K562 (cell line): Measurements from ENCODE around the gene ZNF488. TPM values are rescaled to one million over a fixed set of nuclear protein-coding genes. Genes with fewer than 3 reads are reported as not detected.

Experiments
- CGGBP1 ChIP-seq: fragments of 250-450 bp; sonication (Bioruptor Pico); IDR thresholded peaks from 2 replicates; pipeline ENCODE4 v1.9.0; 2021; ENCODE audit warnings: mild to moderate bottlenecking
- EP400 ChIP-seq: fragments of 450-650 bp; IDR thresholded peaks from 2 replicates; pipeline ENCODE4 v1.6.1; 2017; ENCODE audit warnings: antibody characterized with exemption, mild to moderate bottlenecking, moderate library complexity
- FUS ChIP-seq: fragments of 200-400 bp; formaldehyde crosslinking; optimal IDR thresholded peaks from 2 replicates; pipeline ENCODE3; 2017; ENCODE audit warnings: low read depth, low read length
- NCOA1 ChIP-seq: fragments of 450-650 bp; IDR thresholded peaks from 2 replicates; pipeline ENCODE4 v1.6.1; 2016; ENCODE audit warnings: low read depth
- NFXL1 ChIP-seq: fragments of 450-650 bp; formaldehyde crosslinking; IDR thresholded peaks from 2 replicates; pipeline ENCODE4 v1.4.0; 2021; ENCODE audit warnings: mild to moderate bottlenecking
- POLR3G ChIP-seq: IDR thresholded peaks from 2 replicates; pipeline ENCODE4 v1.6.1; 2011; ENCODE audit not compliant: insufficient read length, insufficient replicate concordance; ENCODE audit errors: extremely low read depth
- ZNF197 ChIP-seq: fragments of 200-800 bp; sonication (Bioruptor generic); IDR thresholded peaks from 2 replicates; pipeline ENCODE4 v1.6.1; 2016; ENCODE audit warnings: low read depth, missing genetic modification characterization, missing compliant biosample characterization
- ZNF79 ChIP-seq: fragments of 250-450 bp; sonication (Bioruptor Pico); IDR thresholded peaks from 2 replicates; pipeline ENCODE4 v1.4.0; 2020; ENCODE audit warnings: low read depth, mild to moderate bottlenecking, moderate library complexity
- polyA plus RNA-seq, 8 experiments: library from polyadenylated mRNA; depleted of rRNA in 4 of 8; stranded (reverse) in 5 of 8; unstranded in 3 of 8; fragments of >200 nt; fragmentation: Nextera tagmentation in 2 of 8; fragmentation: Illumina TruSeq in 1 of 8; extraction: Ambion mirVana in 2 of 8; extraction: Trizol in 1 of 8; gene quantifications; 2 replicates each; pipeline versions ENCODE4 v1.2.1 to v1.2.3, GENCODE V29; 2011 to 2014; ENCODE audit warnings: inconsistent platforms in 1 of 8, missing spikeins in 1 of 8
- total RNA-seq, 7 experiments: library from RNA; depleted of rRNA in 6 of 7; stranded (reverse); fragments of >200 nt in 6 of 7; fragmentation: Illumina TruSeq in 2 of 7; extraction: Trizol in 2 of 7; gene quantifications; 2 replicates each; pipeline versions ENCODE4 v1.2.1 to v1.2.3, GENCODE V29; 2011 to 2021; ENCODE audit warnings: low replicate concordance in 1 of 7
- TF ChIP-seq, protein P1 (sequence below): conservative IDR thresholded peaks from 2 replicates; pipeline ENCODE4 v1.6.1; 2011; ENCODE audit warnings: low read depth, mild to moderate bottlenecking, low read length; ENCODE audit not compliant: control insufficient read depth
- TF ChIP-seq, protein P2 (sequence below): fragments of 450-650 bp; IDR thresholded peaks from 2 replicates; pipeline ENCODE4 v1.6.1; 2017; ENCODE audit warnings: mild to moderate bottlenecking, moderate library complexity
- TF ChIP-seq, protein P3 (sequence below), 2 experiments: fragments of 450-650 bp; IDR thresholded peaks; 2 replicates each; pipeline ENCODE4 v1.6.1; 2016; ENCODE audit warnings: mild to moderate bottlenecking in 2 of 2, borderline replicate concordance in 1 of 2, low read depth in 1 of 2, moderate library complexity in 1 of 2
- TF ChIP-seq, protein P4 (sequence below): sonication (generic); IDR thresholded peaks from 2 replicates; pipeline ENCODE4 v1.6.1; 2016

The ZNF488 gene
- total and polyA plus RNA-seq, 9 of the 15 experiments (the other 6 are each of a cell fraction or from before 2014, with no cell fraction given), result 0.03 to 0.09 (median 0.05) TPM; not detected in 3

DNA sequence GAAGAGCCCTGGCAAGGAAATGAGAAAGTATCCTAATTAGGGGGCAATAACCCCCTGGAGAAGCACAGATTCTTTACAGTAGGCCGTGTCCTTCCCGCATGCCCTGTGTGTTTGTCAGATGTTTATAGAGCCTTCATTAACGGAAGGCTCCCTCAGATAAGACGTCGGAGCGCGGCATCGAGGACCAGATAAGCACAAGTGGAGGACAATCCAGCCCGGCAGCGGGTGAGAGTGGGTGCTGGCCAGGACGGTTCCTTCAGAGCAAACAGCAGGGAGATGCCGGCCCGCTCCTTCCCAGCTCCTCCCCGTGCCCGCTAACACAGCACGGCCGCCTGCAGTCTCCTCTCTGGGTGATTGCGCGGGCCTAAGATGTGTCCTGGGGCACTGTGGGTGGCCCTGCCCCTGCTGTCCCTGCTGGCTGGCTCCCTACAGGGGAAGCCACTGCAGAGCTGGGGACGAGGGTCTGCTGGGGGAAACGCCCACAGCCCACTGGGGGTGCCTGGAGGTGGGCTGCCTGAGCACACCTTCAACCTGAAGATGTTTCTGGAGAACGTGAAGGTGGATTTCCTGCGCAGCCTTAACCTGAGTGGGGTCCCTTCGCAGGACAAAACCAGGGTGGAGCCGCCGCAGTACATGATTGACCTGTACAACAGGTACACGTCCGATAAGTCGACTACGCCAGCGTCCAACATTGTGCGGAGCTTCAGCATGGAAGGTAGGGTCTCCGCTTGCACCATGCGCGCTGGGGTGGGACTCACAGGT is 61.6 kb downstream of the ZNF488 start, which contains the start of gene GDF2 (continued):
- TF ChIP-seq, protein P1, sequence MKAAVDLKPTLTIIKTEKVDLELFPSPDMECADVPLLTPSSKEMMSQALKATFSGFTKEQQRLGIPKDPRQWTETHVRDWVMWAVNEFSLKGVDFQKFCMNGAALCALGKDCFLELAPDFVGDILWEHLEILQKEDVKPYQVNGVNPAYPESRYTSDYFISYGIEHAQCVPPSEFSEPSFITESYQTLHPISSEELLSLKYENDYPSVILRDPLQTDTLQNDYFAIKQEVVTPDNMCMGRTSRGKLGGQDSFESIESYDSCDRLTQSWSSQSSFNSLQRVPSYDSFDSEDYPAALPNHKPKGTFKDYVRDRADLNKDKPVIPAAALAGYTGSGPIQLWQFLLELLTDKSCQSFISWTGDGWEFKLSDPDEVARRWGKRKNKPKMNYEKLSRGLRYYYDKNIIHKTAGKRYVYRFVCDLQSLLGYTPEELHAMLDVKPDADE, result no peak
- TF ChIP-seq CGGBP1 (CRISPR knock-in tag) (no peak), ZNF79 (CRISPR knock-in tag) (no peak), EP400 (no peak; the same call in 1 of the 2 replicates), POLR3G (no peak), NFXL1 (CRISPR knock-in tag) (no peak), ZNF197 (CRISPR knock-in tag) (no peak), NCOA1 (no peak), FUS (no peak)
- TF ChIP-seq, protein P2, sequence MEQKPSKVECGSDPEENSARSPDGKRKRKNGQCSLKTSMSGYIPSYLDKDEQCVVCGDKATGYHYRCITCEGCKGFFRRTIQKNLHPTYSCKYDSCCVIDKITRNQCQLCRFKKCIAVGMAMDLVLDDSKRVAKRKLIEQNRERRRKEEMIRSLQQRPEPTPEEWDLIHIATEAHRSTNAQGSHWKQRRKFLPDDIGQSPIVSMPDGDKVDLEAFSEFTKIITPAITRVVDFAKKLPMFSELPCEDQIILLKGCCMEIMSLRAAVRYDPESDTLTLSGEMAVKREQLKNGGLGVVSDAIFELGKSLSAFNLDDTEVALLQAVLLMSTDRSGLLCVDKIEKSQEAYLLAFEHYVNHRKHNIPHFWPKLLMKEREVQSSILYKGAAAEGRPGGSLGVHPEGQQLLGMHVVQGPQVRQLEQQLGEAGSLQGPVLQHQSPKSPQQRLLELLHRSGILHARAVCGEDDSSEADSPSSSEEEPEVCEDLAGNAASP, result no peak
- TF ChIP-seq, protein P3, sequence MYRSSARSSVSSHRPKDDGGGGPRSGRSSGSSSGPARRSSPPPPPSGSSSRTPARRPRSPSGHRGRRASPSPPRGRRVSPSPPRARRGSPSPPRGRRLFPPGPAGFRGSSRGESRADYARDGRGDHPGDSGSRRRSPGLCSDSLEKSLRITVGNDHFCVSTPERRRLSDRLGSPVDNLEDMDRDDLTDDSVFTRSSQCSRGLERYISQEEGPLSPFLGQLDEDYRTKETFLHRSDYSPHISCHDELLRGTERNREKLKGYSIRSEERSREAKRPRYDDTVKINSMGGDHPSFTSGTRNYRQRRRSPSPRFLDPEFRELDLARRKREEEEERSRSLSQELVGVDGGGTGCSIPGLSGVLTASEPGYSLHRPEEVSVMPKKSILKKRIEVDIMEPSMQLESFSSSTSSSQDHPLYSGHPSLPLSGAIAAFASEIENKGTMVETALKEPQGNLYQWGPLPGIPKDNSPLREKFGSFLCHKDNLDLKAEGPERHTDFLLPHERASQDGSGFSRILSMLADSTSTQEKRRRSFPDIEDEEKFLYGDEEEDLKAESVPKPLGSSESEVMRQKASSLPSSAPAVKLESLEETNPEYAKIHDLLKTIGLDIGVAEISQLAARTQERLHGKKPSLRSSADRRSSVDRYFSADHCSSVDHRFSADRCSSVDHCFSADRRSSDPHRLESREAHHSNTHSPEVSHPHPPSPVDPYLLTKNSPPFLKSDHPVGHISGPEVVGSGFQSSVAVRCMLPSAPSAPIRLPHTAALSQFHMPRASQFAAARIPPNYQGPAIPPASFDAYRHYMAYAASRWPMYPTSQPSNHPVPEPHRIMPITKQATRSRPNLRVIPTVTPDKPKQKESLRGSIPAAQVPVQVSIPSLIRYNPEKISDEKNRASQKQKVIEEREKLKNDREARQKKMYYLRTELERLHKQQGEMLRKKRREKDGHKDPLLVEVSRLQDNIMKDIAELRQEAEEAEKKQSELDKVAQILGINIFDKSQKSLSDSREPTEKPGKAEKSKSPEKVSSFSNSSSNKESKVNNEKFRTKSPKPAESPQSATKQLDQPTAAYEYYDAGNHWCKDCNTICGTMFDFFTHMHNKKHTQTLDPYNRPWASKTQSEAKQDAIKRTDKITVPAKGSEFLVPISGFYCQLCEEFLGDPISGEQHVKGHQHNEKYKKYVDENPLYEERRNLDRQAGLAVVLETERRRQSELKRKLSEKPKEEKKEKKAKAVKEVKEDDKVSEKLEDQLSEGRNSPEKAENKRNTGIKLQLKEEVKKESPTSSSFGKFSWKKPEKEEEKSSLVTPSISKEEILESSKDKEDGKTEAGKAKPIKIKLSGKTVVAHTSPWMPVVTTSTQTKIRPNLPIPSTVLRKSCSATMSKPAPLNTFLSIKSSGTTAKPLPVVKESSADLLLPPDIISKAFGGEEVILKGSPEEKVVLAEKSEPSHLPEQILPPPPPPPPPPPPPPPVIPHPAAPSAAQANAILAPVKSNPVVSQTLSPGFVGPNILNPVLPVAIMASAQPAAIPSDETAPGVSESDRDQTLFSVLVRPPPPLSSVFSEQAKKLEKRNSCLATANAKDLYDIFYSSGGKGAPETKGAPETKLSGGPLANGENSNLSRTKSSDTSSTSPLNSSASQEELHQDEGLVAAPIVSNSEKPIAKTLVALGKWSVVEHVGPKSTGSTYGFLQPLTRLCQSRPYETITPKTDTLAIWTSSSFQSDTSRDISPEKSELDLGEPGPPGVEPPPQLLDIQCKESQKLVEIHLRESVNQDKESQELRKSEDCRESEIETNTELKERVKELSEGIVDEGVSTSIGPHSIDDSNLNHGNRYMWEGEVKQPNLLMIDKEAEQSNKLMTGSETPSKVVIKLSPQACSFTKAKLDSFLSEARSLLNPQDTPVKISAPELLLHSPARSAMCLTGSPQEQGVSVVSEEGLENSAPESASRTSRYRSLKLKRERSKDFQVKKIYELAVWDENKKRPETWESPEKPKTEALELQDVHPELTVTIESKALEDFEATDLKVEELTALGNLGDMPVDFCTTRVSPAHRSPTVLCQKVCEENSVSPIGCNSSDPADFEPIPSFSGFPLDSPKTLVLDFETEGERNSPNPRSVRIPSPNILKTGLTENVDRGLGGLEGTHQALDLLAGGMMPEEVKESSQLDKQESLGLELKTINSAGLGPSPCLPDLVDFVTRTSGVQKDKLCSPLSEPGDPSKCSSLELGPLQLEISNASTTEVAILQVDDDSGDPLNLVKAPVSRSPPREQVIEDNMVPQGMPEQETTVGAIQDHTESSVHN (IDR thresholded peaks at IDR 0.05; ENCODE audit: borderline replicate concordance in 1 of 2, low read depth in 1 of 2), result no peak
- TF ChIP-seq, protein P4, sequence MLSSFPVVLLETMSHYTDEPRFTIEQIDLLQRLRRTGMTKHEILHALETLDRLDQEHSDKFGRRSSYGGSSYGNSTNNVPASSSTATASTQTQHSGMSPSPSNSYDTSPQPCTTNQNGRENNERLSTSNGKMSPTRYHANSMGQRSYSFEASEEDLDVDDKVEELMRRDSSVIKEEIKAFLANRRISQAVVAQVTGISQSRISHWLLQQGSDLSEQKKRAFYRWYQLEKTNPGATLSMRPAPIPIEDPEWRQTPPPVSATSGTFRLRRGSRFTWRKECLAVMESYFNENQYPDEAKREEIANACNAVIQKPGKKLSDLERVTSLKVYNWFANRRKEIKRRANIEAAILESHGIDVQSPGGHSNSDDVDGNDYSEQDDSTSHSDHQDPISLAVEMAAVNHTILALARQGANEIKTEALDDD, result no peak
